ENCODE measurements around the gene CEP164. TPM values are rescaled to one million over a fixed set of nuclear protein-coding genes. Genes with fewer than 3 reads are reported as not detected.

Gene CEP164
- total and polyA plus RNA-seq, 2 of the 8 experiments (the other 6 are each of a cell fraction or from before 2014, with no cell fraction given) = 8.4 to 20.8 TPM

GRCh38 chr11:117391181-117391580 is 63.5 kb downstream of the CEP164 start (continued):
- no peak for TF ChIP-seq EZH2 (IDR thresholded peaks at IDR 0.05; ENCODE audit: low read depth, low read length, severe bottlenecking)
- no peak for TF ChIP-seq TAF1 (IDR thresholded peaks at IDR 0.05; ENCODE audit: low read depth, low read length)
- no peak for TF ChIP-seq JUN (IDR thresholded peaks at IDR 0.05; ENCODE audit: low read depth, low read length)
- no peak for TF ChIP-seq CREB1 (IDR thresholded peaks at IDR 0.05)
- no peak for TF ChIP-seq KDM1A (IDR thresholded peaks at IDR 0.05; ENCODE audit: borderline replicate concordance, low read length)
- TF ChIP-seq, protein P1, sequence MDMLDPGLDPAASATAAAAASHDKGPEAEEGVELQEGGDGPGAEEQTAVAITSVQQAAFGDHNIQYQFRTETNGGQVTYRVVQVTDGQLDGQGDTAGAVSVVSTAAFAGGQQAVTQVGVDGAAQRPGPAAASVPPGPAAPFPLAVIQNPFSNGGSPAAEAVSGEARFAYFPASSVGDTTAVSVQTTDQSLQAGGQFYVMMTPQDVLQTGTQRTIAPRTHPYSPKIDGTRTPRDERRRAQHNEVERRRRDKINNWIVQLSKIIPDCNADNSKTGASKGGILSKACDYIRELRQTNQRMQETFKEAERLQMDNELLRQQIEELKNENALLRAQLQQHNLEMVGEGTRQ (IDR thresholded peaks at IDR 0.05; ENCODE audit: low read length) = no peak
